Activated CD4-positive, alpha-beta T cell treated with anti-CD3 and anti-CD28 coated beads, Interleukin-2, Interleukin-4, amounts not matched to agents 100 ng/mL and 50 ng/mL, durations not matched to agents 16 hours and 8 hours (primary cell): ENCODE measurements around the gene MBNL2.
A peak's percentile ranks its signal among the peaks of the same experiment; 100 is the strongest.
"Not testable (repeated sequence)": the region's sequence is repeated elsewhere in the genome, so short reads cannot be mapped to it uniquely, and the experiment has no call there.

Source experiments
- DNase-seq: peaks from one replicate; pipeline ENCODE4 v3.0.0-alpha.2; 2020; ENCODE audit warnings: low spot score

MBNL2 gene

GRCh38 chr13:97221989-97222700 lies at the start of gene MBNL2:
Gene MBNL2 (plus strand): TSS chr13:97222333. CDS start chr13:97276236, 53,903 bp downstream.
- peak; percentile 92 for DNase-seq

- no peak for DNase-seq
These were observed 47.5 kb upstream of the MBNL2 start for GRCh38 chr13:97174638-97175037.

DNA sequence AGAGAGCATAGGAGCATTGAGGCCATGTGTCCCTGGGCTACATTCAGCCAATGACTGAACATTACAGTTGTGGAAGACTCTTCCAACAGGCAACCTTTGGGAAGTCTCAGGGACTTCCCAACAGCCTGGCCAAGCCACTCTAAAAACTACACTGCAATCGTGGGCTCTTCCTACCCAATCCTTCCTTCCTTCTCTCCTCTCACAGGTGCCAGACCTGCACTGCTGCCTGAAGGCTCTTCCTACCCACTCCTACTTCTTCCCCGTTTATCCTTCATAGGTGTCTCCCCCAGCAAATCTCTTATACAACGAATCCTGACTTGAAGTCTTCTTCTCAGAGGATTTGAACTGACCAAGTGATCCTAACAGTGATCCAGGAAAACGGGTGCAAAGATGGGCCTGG lies 47.1 kb upstream of the MBNL2 start:
- no peak for DNase-seq

GRCh38 chr13:97179501-97179900 lies 42.6 kb upstream of the MBNL2 start:
- DNase-seq: no peak

- no peak for DNase-seq
These were observed 39.8 kb upstream of the MBNL2 start for GRCh38 chr13:97182111-97182890.

DNA sequence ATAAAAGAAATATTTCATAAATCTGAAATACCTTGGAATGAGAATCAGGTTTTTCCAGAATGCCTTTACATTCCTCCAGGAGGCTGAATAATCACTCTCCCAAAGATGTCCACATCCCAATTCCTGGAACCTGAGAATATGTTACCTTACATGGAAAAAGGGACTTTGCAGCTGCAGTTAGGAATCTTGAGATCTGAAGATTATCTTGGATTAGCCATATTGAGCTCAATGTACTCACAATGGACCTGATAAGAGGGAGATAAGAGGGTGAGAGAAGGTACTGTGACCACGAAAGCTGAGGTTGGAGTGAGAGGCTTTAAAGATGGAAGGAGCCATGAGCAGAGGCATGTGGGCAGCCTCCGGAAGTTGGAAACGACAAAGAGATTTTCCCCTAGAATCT lies 36.8 kb upstream of the MBNL2 start:
- DNase-seq: no peak

GRCh38 chr13:97185751-97186150 lies 36.4 kb upstream of the MBNL2 start:
- no peak for DNase-seq

DNA sequence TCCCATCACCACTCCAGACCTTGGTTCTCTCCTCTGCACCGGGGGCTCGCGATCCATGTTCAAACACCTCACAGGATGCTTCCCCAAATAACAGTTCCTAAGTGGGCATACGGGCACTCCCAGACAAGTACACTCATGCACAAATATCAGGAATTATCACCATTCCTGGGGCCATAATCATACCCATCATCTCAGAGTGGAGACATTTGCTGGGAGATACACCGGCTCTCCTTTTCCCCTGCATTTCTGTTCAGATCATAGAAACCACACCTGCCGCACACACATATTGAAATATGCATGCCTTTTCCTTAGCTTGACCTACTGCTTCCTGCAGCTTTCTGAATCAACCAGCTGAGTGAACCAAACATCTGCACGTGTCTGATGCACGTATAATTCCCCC lies 33.9 kb upstream of the MBNL2 start:
- no peak for DNase-seq

- no peak for DNase-seq
These were observed 32.2 kb upstream of the MBNL2 start for GRCh38 chr13:97189928-97190327.

DNA sequence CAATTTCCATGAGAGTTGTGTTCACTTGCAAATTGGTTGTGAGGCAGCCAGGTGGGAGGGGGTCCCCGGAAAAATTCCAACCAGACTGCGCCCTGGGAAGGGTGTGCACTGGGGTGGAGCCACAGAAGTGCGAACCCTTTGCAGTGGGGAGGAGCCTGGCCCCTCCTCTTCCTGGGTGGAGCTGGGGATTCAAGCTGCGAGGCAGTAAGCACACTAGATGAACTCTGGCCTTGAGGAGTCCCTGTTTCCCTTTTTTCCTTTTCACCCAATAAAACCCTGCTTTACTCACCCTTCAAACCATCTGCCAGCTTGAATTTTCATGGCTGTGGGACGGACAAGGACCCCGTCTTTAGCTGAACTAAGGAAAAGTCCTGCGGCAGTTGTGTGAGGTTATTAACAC lies 31.0 kb upstream of the MBNL2 start:
- DNase-seq: no peak

- DNase-seq: no peak
These were observed 30.5 kb upstream of the MBNL2 start for GRCh38 chr13:97191615-97192014.

DNA sequence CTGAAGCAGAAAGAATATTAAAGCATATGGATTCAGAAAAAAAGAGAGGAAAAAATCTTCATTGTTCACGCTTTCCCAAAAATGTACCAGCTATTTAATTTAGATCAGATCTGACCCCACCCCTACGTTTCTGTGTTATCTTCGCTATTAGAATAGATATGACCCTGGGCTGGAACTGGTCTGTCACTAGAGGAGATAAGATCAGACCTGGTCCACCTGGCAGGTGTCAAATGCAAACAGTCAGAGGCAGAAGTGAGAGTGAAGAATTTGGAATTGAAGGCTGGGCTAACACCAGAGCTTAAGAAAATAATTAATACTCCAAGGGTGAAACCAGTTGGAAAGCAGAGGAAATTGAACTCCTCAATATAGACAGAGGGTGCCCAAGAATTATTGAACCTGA lies 30.0 kb upstream of the MBNL2 start:
- DNase-seq: no peak

DNA sequence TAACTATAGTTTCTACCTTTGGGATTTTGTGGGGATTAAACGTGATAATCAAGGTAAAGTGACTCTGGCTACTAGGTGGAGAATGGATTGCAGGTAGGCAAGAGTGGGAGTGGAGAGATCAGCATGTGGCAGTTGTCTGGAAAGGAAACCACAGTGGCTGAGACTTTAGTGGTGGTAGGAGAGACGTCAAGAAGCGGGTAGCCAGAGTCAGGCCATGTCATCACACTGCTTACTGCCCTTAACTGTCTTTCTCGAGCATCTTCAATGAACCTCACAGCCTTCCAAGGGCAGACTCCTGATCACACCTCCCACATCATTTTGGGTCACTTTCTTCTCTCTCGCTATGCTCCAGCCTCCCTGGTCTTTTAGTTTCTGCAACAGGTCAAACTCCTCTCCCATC lies 28.6 kb upstream of the MBNL2 start:
- DNase-seq: no peak

DNA sequence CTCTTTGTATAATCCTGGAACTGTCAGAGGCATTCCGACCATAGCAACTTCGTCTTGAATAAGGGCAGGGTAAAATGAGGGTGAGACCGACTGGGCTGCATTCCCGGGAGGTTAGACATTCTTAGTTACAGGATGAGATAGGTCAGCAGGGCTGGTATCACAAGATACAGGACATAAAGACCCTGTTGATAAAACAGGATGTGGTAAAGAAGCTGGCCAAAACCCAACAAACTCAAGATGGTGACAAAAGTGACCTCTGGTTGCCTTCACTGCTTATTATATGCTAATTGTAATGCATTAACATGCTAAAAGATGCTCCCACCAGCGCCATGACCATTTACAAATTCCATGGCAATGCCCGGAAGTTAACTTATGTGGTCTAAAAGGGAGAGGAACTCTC lies 27.7 kb upstream of the MBNL2 start:
- no peak for DNase-seq

DNA sequence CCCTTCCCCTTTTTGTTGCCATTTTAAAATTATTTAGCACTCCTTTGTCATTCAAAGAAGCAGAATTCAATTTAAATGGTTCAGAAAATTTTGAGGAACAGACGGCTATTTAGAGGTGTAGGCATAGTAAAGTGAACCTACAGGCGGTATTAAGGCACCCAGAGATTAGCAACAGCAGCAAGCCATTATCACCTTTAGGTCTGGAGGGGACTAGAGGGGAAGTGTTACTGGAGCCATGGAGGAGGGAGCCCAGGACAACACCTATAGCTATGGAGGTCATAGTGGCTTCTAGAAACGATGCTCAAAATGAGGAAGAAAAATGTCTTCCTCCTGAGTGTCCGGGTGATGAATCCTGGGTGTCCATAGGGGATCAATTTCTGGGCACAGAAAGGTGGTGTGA lies 25.8 kb upstream of the MBNL2 start:
- DNase-seq: no peak

- DNase-seq: no peak
These were observed 23.4 kb upstream of the MBNL2 start for GRCh38 chr13:97198753-97199152.

DNA sequence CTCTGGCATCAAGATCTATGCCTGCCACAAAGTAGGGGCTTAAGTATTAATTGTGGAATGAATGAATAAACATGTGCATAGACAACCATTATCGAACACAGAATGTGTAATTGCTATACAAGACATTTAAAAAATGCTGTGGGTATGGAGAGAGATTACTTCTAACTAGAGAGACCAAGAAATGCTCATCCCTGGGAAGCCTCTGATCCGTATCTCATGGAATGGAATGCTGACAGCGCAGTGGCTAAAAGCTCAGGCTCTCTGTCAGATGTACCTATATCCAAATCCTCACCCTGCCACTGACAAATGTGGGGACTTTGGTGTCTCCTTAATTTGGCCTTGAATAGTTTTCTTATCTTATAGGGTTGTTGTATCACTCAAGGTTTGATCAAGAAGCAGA lies 22.7 kb upstream of the MBNL2 start:
- no peak for DNase-seq

DNA sequence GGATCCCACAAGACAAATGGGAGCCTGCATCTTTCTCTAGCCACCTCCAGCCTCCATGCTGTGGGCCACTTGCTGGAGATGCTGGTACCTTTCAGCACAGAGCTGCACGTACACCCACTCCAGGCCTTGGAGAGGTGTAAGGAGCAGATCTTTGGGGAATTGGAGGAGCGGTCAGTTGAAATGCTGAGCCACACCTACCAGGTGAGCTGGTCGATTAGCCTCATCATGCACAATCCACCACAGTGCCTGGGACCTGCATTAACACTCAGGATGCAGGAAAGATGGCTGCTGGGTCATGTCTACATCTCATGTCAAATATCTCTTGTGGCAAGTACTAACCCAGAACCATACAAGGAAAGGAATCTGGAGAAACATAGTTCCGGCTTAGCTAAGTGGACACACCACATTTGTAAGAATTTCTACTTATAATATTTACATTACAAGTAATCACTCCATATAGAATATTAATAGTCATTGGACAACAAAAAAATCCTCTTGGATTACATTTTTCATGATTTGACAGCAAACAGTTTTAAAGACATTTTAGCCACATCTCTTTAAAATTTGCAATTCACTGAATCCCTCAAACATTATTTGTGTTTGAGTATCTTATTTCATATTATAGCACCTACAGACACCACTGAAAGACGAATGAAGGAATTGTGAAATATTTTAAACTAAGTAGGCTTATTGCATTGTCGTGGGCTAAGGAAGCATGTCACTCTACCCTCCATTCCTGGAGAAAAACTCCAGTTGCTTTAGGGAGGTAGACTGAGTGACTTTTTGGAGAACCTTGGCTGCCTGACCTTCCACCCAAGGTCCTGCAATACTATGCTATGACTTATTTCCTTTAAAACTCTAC lies 21.8 kb upstream of the MBNL2 start:
- no peak for DNase-seq

DNA sequence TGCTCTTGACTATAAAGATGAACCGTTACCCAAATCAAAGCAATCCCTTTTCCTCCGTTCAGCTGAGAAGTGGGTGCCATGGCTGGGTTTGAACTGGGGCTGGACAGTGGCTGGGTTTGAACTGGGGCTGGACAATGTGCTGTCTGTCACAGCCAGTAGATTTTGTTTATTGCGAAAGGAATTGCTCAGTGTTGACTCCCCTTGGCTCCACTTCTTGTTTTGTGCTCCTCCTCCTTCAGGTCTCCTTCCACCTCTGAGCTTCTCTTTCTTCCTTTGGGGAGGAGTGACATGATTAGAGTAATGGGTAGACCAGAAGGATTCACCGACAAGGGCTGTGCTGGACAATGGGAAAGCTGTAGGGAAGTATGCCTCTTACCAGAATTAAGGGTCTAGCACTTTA lies 19.4 kb upstream of the MBNL2 start:
- no peak for DNase-seq

DNA sequence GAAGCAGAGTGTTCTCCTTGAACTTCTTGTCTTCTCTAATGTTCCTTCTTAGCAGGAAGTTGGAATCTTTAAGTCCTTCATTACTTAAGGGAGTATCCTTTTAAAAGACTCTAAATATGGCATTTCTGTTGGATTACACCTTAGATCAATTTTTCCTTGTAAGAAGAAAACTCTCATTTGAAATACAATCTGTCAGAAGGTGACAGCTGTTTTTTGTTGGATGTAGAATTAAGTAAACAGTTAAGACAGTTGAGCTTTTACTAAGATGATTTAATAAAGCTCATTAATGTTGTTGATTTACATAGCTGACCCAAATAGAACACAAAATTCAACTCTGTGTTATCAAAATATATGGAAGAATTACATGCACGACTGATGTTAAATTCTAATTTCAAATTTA lies 16.7 kb upstream of the MBNL2 start:
- DNase-seq: no peak

- peak; percentile 53 for DNase-seq
These were observed 16.2 kb upstream of the MBNL2 start for GRCh38 chr13:97205982-97206381.

- not testable (repeated sequence) for DNase-seq
These were observed 14.9 kb upstream of the MBNL2 start for GRCh38 chr13:97207252-97207651.

DNA sequence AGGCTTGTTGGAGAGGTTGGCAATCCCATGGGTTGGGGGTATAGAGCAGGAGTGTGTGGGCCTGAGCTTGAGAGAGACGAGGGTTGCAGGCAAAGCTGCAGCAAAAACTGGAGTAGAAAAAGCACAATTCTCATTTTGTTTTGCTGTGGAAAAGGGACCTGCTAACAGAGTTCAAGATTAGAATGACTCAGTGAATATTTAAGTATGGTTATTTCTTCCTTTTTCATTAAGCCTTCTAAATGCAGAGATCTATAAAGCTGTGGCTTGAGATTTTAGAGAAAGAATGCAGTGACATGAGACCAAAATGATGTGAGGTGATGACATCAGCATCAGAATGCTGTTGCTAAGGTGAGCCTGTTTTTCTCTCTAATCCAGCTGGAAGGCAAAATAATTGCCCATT lies 10.8 kb upstream of the MBNL2 start:
- DNase-seq: no peak
